Measurements from ENCODE around the gene CCDC134. TPM values are rescaled to one million over a fixed set of nuclear protein-coding genes. Genes with fewer than 3 reads are reported as not detected.

Gene CCDC134
- total RNA-seq, 2 experiments from 2014 or later: 15.2 to 15.9 TPM

DNA sequence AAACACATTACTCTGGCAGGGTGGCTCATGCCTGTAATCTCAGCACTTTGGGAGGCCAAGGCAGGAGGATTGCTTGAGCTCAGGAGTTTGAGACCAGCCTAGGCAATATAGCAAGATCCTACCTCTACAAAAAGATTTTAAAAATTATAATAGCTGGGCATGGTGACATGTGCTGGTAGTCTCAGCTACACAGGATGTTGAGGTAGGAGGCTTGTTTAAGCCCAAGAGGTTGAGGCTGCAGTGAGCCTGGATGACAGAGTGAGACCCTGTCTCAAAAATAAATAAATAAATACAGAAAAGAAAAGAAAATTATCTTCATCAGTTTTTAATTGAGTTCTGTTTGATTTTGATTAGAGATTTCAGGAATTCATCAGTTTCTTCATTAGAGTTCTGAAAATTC, 5.2 kb downstream of the CCDC134 start:
- no peak overlapping the region for H3K4me3 Mint-ChIP-seq
- no peaks in the 10 kb centered on the region for H3K27me3 Mint-ChIP-seq
- CTCF ChIA-PET: interaction anchor here (0.6 to 2.2 kb wide), 2 partner anchors 108 to 358 kb away, joined by 3 to 8 read pairs; no protein-coding TSS in a partner anchor
- ATAC-seq (no peak), DNase-seq (no peak)
- no peaks in the 10 kb centered on the region for H3K9me3 Mint-ChIP-seq
- H3K27ac Mint-ChIP-seq: no peak overlapping the region
- peaks cover 17% of the 10 kb centered on the region for H3K36me3 Mint-ChIP-seq (ENCODE audit: low read depth)
- POLR2A ChIA-PET: interaction anchor here (1.2 kb wide), 1 partner anchor 60 kb away, joined by 3 read pairs; no protein-coding TSS in a partner anchor
- H3K4me1 Mint-ChIP-seq (ENCODE audit: low read depth): peaks cover 24% of the 10 kb centered on the region
- TF ChIP-seq, protein P1, sequence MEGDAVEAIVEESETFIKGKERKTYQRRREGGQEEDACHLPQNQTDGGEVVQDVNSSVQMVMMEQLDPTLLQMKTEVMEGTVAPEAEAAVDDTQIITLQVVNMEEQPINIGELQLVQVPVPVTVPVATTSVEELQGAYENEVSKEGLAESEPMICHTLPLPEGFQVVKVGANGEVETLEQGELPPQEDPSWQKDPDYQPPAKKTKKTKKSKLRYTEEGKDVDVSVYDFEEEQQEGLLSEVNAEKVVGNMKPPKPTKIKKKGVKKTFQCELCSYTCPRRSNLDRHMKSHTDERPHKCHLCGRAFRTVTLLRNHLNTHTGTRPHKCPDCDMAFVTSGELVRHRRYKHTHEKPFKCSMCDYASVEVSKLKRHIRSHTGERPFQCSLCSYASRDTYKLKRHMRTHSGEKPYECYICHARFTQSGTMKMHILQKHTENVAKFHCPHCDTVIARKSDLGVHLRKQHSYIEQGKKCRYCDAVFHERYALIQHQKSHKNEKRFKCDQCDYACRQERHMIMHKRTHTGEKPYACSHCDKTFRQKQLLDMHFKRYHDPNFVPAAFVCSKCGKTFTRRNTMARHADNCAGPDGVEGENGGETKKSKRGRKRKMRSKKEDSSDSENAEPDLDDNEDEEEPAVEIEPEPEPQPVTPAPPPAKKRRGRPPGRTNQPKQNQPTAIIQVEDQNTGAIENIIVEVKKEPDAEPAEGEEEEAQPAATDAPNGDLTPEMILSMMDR (IDR thresholded peaks at IDR 0.05): no peak
- intact Hi-C loops (cut with micrococcal nuclease): no loop called here

DNA sequence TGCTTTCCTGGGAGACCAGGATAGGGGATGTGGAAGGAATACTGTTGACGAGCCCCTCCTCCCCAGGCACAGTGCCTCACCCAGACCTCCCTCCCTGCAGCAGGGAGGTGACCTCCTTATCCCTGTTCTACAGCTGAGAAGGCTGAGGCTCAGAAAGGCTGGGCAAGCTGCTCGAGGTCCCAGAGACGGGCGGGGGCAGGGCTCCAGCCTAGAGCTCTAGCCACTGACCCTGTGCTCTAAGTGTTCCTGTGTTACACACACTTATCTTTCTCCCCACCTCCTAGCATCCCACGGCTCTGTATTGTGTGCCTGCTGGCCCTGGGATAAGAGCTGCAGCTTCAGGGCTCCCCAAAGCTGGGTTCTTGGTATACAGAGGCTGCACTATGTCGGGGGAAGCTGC, 7.9 kb downstream of the CCDC134 start:
- no peak overlapping the region for H3K27ac Mint-ChIP-seq
- TF ChIP-seq, protein P1 (IDR thresholded peaks at IDR 0.05): no peak
- no peaks in the 10 kb centered on the region for H3K9me3 Mint-ChIP-seq
- peaks cover 13% of the 10 kb centered on the region for H3K36me3 Mint-ChIP-seq (ENCODE audit: low read depth)
- intact Hi-C loops (cut with micrococcal nuclease): no loop called here
- H3K4me1 Mint-ChIP-seq (ENCODE audit: low read depth): peaks cover 7% of the 10 kb centered on the region
- DNase-seq (no peak), ATAC-seq (no peak)
- ChIA-PET POLR2A (interaction anchor here (1.4 kb wide), 1 partner anchor 8 kb away, joined by 6 read pairs; the partner anchor contains the start of gene CCDC134), CTCF (interaction anchor here (1.3 to 1.4 kb wide), 2 partner anchors 62 to 111 kb away, joined by 4 to 7 read pairs; no protein-coding TSS in a partner anchor)
- no peak overlapping the region for H3K4me3 Mint-ChIP-seq
- H3K27me3 Mint-ChIP-seq: no peaks in the 10 kb centered on the region

DNA sequence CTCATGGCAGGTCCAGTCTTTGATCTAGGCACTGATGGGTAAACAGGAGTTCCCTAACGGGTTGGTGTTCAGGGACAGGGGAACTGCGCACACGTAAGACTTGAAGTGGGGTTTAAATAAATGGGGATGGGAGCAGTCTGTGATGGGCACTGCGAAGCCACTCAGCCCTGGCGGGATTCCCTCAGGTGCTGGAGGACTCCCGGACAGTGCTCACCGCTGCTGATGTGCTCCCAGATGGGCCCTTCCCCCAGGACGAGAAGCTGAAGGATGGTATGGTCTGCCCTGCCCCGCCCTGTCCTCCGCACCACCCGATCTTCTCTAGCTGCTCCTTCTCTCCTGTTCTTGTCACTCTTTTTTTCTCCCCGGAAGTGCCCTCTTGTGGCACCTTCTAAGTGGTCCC, 9.5 kb downstream of the CCDC134 start:
- intact Hi-C loops (cut with micrococcal nuclease): no loop called here
- Mint-ChIP-seq H3K27ac (no peak overlapping the region), H3K9me3 (no peaks in the 10 kb centered on the region), H3K4me3 (no peak overlapping the region), H3K36me3 (ENCODE audit: low read depth) (peaks cover 9% of the 10 kb centered on the region), H3K4me1 (ENCODE audit: low read depth) (no peaks in the 10 kb centered on the region), H3K27me3 (no peaks in the 10 kb centered on the region)
- CTCF ChIA-PET: no interaction called here
- TF ChIP-seq, protein P1 (IDR thresholded peaks at IDR 0.05): no peak
- POLR2A ChIA-PET: interaction anchor here (1.9 kb wide), 1 partner anchor 10 kb away, joined by 8 read pairs; the partner anchor contains the start of gene CCDC134
- ATAC-seq (no peak), DNase-seq (no peak)

DNA sequence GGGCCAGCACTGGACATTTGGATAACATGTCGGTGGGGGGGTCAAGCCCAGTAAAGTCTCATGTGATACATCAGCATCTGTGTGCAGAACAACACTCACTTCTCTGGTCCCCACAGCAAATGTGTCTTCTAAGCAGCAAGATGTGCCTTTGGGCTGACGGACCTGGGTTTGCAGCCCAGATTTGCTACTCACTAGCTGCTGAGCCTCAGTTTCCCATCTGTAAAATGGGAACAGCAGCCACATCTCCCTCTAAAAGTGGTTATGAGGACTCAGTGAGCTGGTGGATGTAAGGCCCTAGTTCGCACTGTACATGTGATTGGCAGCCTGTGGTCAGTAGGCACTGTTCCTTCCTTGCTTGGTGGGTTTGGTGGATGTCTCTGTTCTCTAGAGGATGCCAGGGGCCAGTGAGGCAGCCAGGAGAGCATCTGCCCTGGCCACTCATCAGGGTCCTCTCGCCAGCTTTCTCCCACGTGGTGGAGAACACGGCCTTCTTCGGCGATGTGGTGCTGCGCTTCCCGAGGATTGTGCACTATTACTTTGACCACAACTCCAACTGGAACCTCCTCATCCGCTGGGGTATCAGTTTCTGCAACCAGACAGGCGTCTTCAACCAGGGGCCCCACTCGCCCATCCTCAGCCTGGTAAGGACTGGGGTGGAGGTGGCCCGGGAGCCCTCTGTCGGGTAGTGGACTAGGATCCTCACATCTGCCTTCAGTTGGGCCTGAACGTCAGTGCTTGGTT, 12.5 kb downstream of the CCDC134 start:
- TF ChIP-seq, protein P1 (IDR thresholded peaks at IDR 0.05): no peak
- Mint-ChIP-seq H3K4me1 (ENCODE audit: low read depth) (peaks cover 3% of the 10 kb centered on the region), H3K27me3 (no peaks in the 10 kb centered on the region), H3K36me3 (ENCODE audit: low read depth) (peaks cover 11% of the 10 kb centered on the region), H3K9me3 (no peaks in the 10 kb centered on the region), H3K27ac (no peak overlapping the region), H3K4me3 (no peak overlapping the region)
- intact Hi-C loops (cut with micrococcal nuclease): no loop called here
- CTCF ChIA-PET: interaction anchor here (1.7 kb wide), 1 partner anchor 113 kb away, joined by 4 read pairs; no protein-coding TSS in a partner anchor
- POLR2A ChIA-PET: interaction anchor here (0.5 to 1.2 kb wide), 4 partner anchors 12 to 90 kb away, joined by 3 to 4 read pairs (median 3); partner anchors contain the start of genes CCDC134 and SREBF2
- DNase-seq (no peak), ATAC-seq (no peak)
